HL-60/S4 treated with phorbol 12-myristate 13-acetate at 8.2 ng/mL for 4 days and 3 days (cell line): ENCODE results near the gene THBS4.

Experiments
- in situ Hi-C: fragments of 300-500 bp; cut with MboI; formaldehyde crosslinking; loops from 2 replicates; pipeline ENCODE4 v1.15.0; 2022; ENCODE audit warnings: low sequenced_read_pairs

The THBS4 gene

DNA sequence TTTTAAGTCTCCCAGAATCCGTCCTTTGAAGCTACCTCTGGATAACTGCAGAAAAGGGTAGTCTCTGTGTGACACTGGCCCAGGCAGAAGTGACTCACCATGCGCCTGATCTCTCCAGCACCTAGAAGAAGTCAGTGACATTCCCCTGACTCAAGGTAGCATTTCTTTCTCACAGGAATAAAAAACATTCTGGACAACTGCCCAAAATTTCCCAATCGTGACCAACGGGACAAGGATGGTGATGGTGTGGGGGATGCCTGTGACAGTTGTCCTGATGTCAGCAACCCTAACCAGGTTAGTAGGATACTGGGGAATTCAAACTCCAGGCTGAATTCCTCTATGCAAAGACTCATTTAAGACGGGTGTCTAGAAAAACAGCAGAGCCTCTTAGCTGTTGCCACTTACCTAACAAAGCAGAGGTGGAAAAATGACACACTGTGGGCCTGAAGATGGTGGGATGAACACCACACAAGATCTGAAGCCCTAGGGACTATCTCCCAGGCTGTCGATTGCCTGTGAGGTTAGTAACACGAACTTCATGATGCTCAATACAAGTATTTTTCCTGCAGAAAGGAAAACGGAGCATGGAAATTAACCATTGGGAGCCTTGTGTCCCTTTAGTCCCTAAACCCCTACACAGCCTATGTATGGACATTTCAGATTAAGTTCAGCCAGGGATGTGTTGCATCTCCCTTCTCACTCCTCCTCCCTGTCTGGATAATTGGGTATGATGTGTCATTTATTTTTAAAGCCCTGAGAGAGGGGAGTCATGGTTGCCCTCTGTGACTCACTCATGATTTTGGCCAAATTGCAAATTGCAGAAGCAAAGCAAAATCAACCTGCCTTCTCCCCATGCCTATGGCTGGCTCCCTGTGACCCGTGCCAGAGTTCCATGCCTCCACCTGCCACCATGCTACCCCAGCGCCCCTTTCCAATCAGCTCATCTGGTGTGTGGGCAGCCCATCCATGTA lies 37.2 kb downstream of the THBS4 start:
- in situ Hi-C loops: no loop called here

GRCh38 chr5:80076131-80077050 lies 41.2 kb downstream of the THBS4 start:
- in situ Hi-C loops: loop anchor here (25.0 kb wide), 1 partner anchor 236 kb away; the partner anchor contains the start of gene SPZ1

DNA sequence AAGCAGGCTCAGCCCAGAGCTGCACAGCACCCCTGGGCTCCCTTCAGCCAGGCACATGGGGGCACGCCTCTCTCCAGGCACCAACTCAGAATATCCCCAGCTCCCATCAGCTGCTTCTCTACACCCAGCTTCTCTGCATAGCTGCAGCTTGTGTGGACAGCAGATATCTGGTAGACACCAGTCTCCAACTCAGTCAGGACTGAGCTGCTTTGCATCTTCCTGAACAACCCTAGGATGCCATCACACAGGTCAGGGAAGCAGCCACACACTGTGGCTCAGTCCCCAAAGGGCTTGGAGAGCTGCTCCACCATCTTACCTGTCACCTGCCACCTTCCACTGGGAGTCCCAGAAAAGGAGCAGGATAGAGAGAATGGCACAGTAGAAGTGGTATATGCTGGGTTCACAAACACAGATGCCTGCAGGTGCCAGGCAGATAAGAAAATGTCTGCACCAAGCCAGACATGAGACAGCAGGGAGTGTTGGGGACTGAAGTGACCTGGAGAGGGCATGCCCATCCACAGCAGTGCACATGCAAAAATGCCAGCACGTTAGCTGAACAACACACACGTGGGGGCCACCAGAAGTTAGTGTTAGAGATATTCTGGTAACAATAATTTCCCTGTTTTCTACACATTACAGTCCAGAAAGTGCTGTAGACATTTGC lies 42.0 kb downstream of the THBS4 start:
- in situ Hi-C loops: loop anchor here (25.0 kb wide), 1 partner anchor 235 kb away; the partner anchor contains the start of gene SPZ1

DNA sequence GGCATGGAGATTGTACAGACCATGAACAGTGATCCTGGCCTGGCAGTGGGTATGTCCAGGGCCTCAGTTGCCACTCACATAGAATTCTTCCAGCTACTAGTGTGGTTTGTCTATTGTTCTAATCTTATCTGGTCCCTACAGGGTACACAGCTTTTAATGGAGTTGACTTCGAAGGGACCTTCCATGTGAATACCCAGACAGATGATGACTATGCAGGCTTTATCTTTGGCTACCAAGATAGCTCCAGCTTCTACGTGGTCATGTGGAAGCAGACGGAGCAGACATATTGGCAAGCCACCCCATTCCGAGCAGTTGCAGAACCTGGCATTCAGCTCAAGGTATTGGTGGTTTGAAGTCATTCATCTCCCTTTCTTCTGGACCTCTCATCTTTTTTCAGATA lies 43.8 kb downstream of the THBS4 start:
- in situ Hi-C loops: loop anchor here (25.0 kb wide), 1 partner anchor 233 kb away; the partner anchor contains the start of gene SPZ1

GRCh38 chr5:80082281-80082680 lies 47.1 kb downstream of the THBS4 start:
- in situ Hi-C loops: loop anchor here (25.0 kb wide), 1 partner anchor 230 kb away; the partner anchor contains the start of gene SPZ1

DNA sequence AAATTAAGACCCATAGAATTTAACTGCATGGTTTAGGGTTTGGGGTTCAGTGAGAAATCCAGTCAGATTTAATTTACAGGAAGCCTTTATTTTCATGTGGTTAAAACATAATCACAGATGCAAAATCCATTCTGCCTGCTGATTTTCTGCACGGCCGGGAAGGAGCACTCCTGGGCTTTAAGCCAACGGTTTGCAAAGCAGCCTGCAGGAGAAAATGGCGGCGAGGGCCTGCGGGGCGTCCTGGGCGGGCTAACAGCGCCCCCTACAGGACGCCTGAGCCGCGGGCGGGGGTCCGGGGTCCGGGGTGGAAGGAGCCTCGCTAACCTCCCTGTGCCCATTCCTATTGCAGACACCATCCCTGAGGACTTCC lies 47.6 kb downstream of the THBS4 start:
- in situ Hi-C loops: loop anchor here (25.0 kb wide), 1 partner anchor 230 kb away; the partner anchor contains the start of gene SPZ1

DNA sequence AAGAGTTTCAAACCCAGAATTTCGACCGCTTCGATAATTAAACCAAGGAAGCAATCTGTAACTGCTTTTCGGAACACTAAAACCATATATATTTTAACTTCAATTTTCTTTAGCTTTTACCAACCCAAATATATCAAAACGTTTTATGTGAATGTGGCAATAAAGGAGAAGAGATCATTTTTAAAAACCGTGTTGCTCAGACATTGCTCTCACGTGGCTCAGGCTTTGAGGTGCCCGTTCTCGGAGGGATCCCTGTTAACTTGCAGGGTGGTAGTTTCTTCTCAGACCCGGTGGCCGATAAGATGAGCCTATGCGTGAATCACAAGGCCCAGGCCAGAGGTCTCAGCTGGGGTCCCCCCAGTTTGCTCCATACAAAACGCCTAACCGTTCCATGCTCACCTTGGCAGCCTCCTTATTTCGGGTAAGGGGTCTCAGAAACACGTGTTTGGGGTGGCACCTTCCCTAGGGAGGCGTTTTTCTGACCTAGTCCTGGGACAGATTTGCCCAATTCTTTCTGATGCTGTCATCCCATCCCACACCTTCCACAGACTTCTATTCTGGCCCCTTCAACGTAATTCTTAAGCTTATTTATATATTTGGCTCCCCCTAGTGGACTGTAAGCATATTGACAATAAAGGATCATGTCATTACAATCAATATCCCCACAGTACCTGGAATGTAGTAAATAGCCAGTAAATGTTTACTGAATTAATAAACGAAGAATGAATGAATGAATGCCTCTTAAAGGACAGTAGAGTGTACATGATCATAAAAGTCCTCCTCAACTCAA lies 48.1 kb downstream of the THBS4 start:
- in situ Hi-C loops: loop anchor here (25.0 kb wide), 1 partner anchor 229 kb away; the partner anchor contains the start of gene SPZ1

- in situ Hi-C loops: loop anchor here (25.0 kb wide), 1 partner anchor 221 kb away; the partner anchor contains the start of gene SPZ1
These were observed 55.7 kb downstream of the THBS4 start for GRCh38 chr5:80090884-80091166.

- in situ Hi-C loops: loop anchor here (25.0 kb wide), 1 partner anchor 221 kb away; the partner anchor contains the start of gene SPZ1
These were observed 56.6 kb downstream of the THBS4 start for GRCh38 chr5:80091792-80092192.

GRCh38 chr5:80092486-80093107 lies 57.4 kb downstream of the THBS4 start:
- in situ Hi-C loops: loop anchor here (25.0 kb wide), 1 partner anchor 220 kb away; the partner anchor contains the start of gene SPZ1

GRCh38 chr5:80093796-80094195 lies 58.6 kb downstream of the THBS4 start:
- in situ Hi-C loops: loop anchor here (25.0 kb wide), 1 partner anchor 219 kb away; the partner anchor contains the start of gene SPZ1

DNA sequence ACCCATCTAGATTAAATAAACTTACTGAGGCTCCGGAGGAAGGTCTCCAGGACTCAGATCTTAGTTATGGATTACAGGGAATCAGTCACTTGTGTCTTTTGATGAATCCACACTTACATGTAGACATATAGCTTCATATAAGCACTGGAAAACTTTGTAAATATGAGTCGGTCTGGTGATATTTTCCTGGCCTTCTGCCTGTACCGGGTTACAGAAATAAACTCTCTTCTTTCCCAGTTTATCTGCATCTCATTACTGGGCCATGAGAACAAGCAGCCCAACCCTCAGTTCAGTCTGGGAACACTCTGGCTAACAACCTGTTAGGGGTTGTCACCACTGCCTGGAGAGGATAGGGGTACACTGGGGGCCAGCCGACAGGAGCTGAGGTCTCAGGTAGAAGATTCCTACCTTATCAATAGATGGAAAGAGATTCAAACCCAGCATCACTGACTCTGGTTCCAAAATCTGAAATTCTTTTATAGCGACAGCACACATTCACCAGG lies 59.1 kb downstream of the THBS4 start:
- in situ Hi-C loops: loop anchor here (25.0 kb wide), 1 partner anchor 218 kb away; the partner anchor contains the start of gene SPZ1

DNA sequence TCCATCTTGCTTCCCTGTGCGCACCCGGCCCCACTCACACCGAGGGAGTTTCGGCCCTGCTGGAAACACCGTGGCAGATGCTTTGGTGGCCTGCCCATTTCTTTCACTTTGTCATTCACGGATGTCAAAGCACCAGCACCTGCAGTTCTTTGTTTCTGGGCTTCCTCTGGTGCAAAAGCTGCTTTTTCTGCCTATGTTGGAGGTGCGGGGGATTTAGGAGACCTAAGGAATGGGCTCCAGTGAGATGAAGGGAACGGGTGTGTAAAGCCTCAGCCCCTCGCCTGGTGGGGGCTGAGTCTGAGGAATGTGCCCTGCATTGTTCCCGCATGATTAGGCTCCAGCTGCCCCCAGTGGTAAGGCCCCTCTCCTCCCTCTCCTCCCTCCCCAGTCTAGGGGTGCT lies 62.3 kb downstream of the THBS4 start:
- in situ Hi-C loops: loop anchor here (25.0 kb wide), 1 partner anchor 215 kb away; the partner anchor contains the start of gene SPZ1

DNA sequence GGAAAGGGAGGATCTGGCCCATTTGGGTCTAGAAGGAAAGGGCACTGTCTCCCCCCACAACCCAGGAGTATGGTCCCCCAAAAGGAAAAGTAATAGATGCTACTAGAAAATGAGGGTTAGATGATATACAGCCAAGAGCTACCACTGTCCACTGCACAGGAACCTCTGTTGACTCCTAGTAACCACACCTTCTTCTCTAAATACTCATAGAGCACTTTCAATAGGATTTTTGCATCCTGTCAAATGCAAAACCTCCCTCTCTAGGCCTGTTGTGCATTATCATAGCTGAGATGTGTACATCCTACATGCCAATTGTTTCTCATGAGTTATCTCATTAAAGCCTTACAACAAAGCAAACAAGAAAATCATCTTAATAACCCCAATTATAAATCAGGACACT lies 66.8 kb downstream of the THBS4 start:
- in situ Hi-C loops: no loop called here

GRCh38 chr5:80103371-80103770 lies 68.2 kb downstream of the THBS4 start:
- in situ Hi-C loops: no loop called here

DNA sequence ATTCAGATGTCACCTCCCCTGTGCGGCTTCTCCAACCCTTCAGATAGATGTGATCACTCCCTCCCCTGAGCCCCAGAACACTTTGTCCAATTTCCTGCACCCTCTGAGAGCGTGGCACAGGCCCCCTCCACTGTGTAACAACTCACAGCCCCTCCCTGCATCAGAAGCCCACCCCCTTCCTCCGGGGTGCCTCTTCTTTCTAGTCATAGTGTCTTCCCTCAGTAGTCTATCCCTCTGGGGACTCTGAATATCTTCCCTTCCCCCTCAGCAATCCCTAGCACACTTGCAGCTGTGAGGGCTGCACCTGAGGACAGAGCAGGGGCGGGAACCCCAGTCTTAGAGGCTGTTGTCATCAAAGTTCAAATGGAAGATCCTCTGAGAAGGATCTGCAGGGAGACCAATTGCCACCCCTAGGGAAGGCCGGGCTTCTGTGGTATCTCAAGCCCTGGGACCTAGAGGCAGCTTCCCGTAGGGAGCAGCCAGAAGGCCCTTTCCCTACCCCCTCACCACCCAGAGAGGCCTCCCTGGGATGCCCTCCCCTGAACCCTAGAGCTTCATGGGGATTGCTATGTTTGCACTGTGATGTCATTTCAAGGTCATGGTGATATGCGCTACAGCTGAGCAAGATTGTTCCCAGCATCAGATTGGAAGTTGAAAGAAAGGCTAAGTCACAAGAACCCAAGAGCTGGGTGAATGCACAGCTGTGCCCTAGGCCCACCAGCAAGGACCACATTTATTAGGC lies 70.7 kb downstream of the THBS4 start:
- in situ Hi-C loops: no loop called here

DNA sequence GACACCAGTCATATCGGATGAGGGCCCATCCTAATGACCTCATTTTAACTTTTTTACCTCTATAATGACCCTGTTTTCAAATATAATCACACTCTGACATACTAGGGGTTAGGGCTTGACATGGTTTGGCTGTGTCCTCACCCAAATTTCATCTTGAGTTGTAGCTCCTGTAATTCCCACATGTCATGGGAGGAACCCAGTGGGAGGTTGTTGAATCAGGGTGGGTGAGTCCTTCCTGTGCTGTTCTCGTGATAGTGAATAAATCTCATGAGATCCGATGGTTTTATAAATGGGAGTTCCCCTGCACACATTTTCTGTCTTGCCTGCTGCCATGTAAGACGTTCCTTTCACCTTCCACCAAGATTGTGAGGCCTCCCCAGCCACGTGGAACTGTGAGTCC lies 71.8 kb downstream of the THBS4 start:
- in situ Hi-C loops: no loop called here
